Stimulated activated naive CD8-positive, alpha-beta T cell treated with anti-CD3 and anti-CD28 coated beads, Interleukin-15, Interleukin-2, amounts not matched to agents 100 U/mL and 50 U/mL, for 24 hours (primary cell): ENCODE measurements around the gene FBXW12.

Source experiments
- ATAC-seq: fragments of 150-1000 bp; cut with Tn5 transposase; one replicate; pipeline ENCODE4 v1.10.0; 2021
- DNase-seq: peaks from one replicate; pipeline ENCODE4 v3.0.0; 2021

Gene FBXW12

GRCh38 chr3:48408823-48409281, 36.8 kb downstream of the FBXW12 start:
- ATAC-seq = no peak
- DNase-seq = peak; percentile 8

GRCh38 chr3:48409291-48410201, 37.5 kb downstream of the FBXW12 start:
- ATAC-seq (no peak), DNase-seq (no peak)

- DNase-seq (no peak), ATAC-seq (no peak)
Measured at GRCh38 chr3:48410205-48411040, 38.4 kb downstream of the FBXW12 start.

GRCh38 chr3:48411041-48411588, 39.1 kb downstream of the FBXW12 start:
- ATAC-seq (no peak), DNase-seq (no peak)

GRCh38 chr3:48411606-48412374, 39.8 kb downstream of the FBXW12 start:
- ATAC-seq = no peak
- no peak for DNase-seq

- ATAC-seq = no peak
- DNase-seq = no peak
Measured at GRCh38 chr3:48412375-48413001, 40.5 kb downstream of the FBXW12 start.

- ATAC-seq (no peak), DNase-seq (no peak)
Measured at GRCh38 chr3:48413086-48413485, 41.1 kb downstream of the FBXW12 start.

GRCh38 chr3:48413611-48414010, 41.6 kb downstream of the FBXW12 start:
- ATAC-seq (no peak), DNase-seq (no peak)

- ATAC-seq (no peak), DNase-seq (no peak)
Measured at GRCh38 chr3:48414376-48415250, 42.6 kb downstream of the FBXW12 start.

- no peak for ATAC-seq
- DNase-seq = no peak
Measured at GRCh38 chr3:48415251-48415953, 43.4 kb downstream of the FBXW12 start.

- DNase-seq (no peak), ATAC-seq (no peak)
Measured at GRCh38 chr3:48416091-48416505, 44.1 kb downstream of the FBXW12 start.

GRCh38 chr3:48416546-48416945, 44.5 kb downstream of the FBXW12 start:
- DNase-seq = no peak
- no peak for ATAC-seq

GRCh38 chr3:48417529-48418108, 45.6 kb downstream of the FBXW12 start:
- ATAC-seq (no peak), DNase-seq (no peak)

- no peak for ATAC-seq
- DNase-seq = no peak
Measured at GRCh38 chr3:48418140-48418539, 46.1 kb downstream of the FBXW12 start.

GRCh38 chr3:48418651-48419050, 46.6 kb downstream of the FBXW12 start:
- ATAC-seq = no peak

GRCh38 chr3:48419149-48419548, 47.1 kb downstream of the FBXW12 start:
- ATAC-seq (no peak), DNase-seq (no peak)

More at GRCh38 chr3:48418651-48419050, 46.6 kb downstream of the FBXW12 start:
- DNase-seq = no peak

- no peak for DNase-seq
- ATAC-seq = no peak
Measured at GRCh38 chr3:48419597-48419996, 47.6 kb downstream of the FBXW12 start.

GRCh38 chr3:48420561-48420960, 48.5 kb downstream of the FBXW12 start:
- DNase-seq (no peak), ATAC-seq (no peak)

- ATAC-seq (no peak), DNase-seq (no peak)
Measured at GRCh38 chr3:48422272-48422671, 50.3 kb downstream of the FBXW12 start.
